Type B pancreatic cell (in vitro differentiated cells): ENCODE measurements around the gene CLTRN. TPM values are rescaled to one million over a fixed set of nuclear protein-coding genes. Genes with fewer than 3 reads are reported as not detected.
A peak's percentile ranks its signal among the peaks of the same experiment; 100 is the strongest.

Experiments used
- DNase-seq: peaks from one replicate; pipeline ENCODE4 v3.0.0; 2021; ENCODE audit warnings: mixed read lengths; ENCODE audit not compliant: unreplicated experiment; ENCODE audit errors: extremely low spot score
- H3K27ac Mint-ChIP-seq: 2 replicates; pipeline ENCODE4 v1.8.0; 2021; ENCODE audit warnings: mild to moderate bottlenecking, mixed read lengths
- H3K27me3 Mint-ChIP-seq: 2 replicates; pipeline ENCODE4 v1.8.0; 2021; ENCODE audit warnings: mixed read lengths
- H3K36me3 Mint-ChIP-seq: 2 replicates; pipeline ENCODE4 v1.8.0; 2021; ENCODE audit warnings: mixed read lengths
- H3K4me1 Mint-ChIP-seq: one replicate; pipeline ENCODE4 v1.8.0; 2021; ENCODE audit warnings: mixed read lengths; ENCODE audit not compliant: unreplicated experiment
- H3K4me3 Mint-ChIP-seq: 2 replicates; pipeline ENCODE4 v1.8.0; 2021; ENCODE audit warnings: mild to moderate bottlenecking, mixed read lengths
- H3K9me3 Mint-ChIP-seq: 2 replicates; pipeline ENCODE4 v1.8.0; 2021; ENCODE audit warnings: mixed read lengths
- CTCF ChIP-seq: fragments of 200-600 bp; sonication (generic); conservative IDR thresholded peaks from 2 replicates; pipeline ENCODE4 v1.5.0; 2021; ENCODE audit warnings: antibody characterized with exemption, mild to moderate bottlenecking
- total RNA-seq: library from RNA; stranded (reverse); gene quantifications from 2 replicates; pipeline ENCODE4 v1.2.1, GENCODE V29; 2021; ENCODE audit warnings: low replicate concordance

Gene CLTRN
- total RNA-seq, 1 donor from 2014 or later: 1.6 TPM

- Mint-ChIP-seq H3K27ac (no peak overlapping the region), H3K36me3 (no peaks in the 10 kb centered on the region), H3K27me3 (no peaks in the 10 kb centered on the region), H3K9me3 (no peaks in the 10 kb centered on the region), H3K4me3 (no peak overlapping the region), H3K4me1 (no peaks in the 10 kb centered on the region)
- no peak for TF ChIP-seq CTCF
- DNase-seq: no peak
These were observed 18.6 kb downstream of the CLTRN start for GRCh38 chrX:15646031-15646430.

- Mint-ChIP-seq H3K36me3 (no peaks in the 10 kb centered on the region), H3K27me3 (no peaks in the 10 kb centered on the region), H3K27ac (no peak overlapping the region), H3K4me3 (no peak overlapping the region), H3K9me3 (no peaks in the 10 kb centered on the region), H3K4me1 (no peaks in the 10 kb centered on the region)
- DNase-seq: no peak
- TF ChIP-seq CTCF: no peak
These were observed 19.3 kb downstream of the CLTRN start for GRCh38 chrX:15645266-15645665.

GRCh38 chrX:15644560-15644872 is 20.1 kb downstream of the CLTRN start:
- Mint-ChIP-seq H3K27ac (no peak overlapping the region), H3K36me3 (no peaks in the 10 kb centered on the region), H3K27me3 (no peaks in the 10 kb centered on the region), H3K4me1 (no peaks in the 10 kb centered on the region), H3K4me3 (no peak overlapping the region), H3K9me3 (no peaks in the 10 kb centered on the region)
- no peak for TF ChIP-seq CTCF
- no peak for DNase-seq

- no peak for DNase-seq
- Mint-ChIP-seq H3K27ac (peak overlapping the region; percentile 15), H3K4me1 (no peaks in the 10 kb centered on the region), H3K4me3 (peak overlapping the region; percentile 37), H3K9me3 (no peaks in the 10 kb centered on the region), H3K27me3 (no peaks in the 10 kb centered on the region), H3K36me3 (no peaks in the 10 kb centered on the region)
- TF ChIP-seq CTCF: no peak
These were observed 20.6 kb downstream of the CLTRN start for GRCh38 chrX:15643786-15644559.

- no peak overlapping the region for H3K4me3 Mint-ChIP-seq
These were observed 33.0 kb downstream of the CLTRN start for GRCh38 chrX:15631637-15632036.

More at GRCh38 chrX:15631637-15632036, 33.0 kb downstream of the CLTRN start:
- DNase-seq: no peak
- Mint-ChIP-seq H3K27me3 (no peaks in the 10 kb centered on the region), H3K27ac (no peak overlapping the region), H3K9me3 (no peaks in the 10 kb centered on the region), H3K4me1 (no peaks in the 10 kb centered on the region), H3K36me3 (no peaks in the 10 kb centered on the region)
- no peak for TF ChIP-seq CTCF
